GM12875 (cell line): ENCODE results near the gene GPRIN3.

Experiments used
- H3K4me3 ChIP-seq: one replicate; pipeline ENCODE4 v1.5.1; 2011; ENCODE audit warnings: low read depth, low read length, control low read depth
- CTCF ChIP-seq: IDR thresholded peaks from 2 replicates; pipeline ENCODE4 v1.5.1; 2011; ENCODE audit warnings: low read depth, mild to moderate bottlenecking, control low read depth, inconsistent platforms, low read length, moderate library complexity, borderline replicate concordance; ENCODE audit not compliant: insufficient read depth

The GPRIN3 gene

GRCh38 chr4:89196745-89197144 is 110.9 kb downstream of the GPRIN3 start:
- H3K4me3 ChIP-seq: no peak overlapping the region
- TF ChIP-seq CTCF: no peak

- no peak overlapping the region for H3K4me3 ChIP-seq
- TF ChIP-seq CTCF: no peak
Observed at GRCh38 chr4:89196056-89196674, 111.4 kb downstream of the GPRIN3 start.

- H3K4me3 ChIP-seq: no peak overlapping the region
- TF ChIP-seq CTCF: no peak
Observed at GRCh38 chr4:89193843-89194242, 113.8 kb downstream of the GPRIN3 start.
